ENCODE results near the gene SLC38A8.

DNA sequence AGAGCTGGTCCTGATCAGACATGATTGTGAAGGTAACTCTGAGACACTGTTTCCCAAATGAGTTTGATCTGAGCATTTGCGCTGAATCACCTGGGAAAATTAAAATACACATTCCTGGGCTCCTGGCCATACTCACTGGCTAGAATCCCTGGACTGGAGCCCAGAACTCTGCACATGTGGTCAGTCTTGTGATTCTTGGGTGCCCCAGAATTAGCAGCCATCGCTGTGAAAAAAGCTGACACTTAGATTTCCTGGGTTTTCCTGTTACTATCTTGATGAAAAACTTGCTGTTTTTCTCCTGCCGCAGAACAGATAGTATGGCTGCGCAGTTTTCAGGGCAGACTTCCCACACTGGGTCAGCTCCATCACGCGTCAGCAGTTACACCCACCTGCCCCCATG lies 50.0 kb downstream of the SLC38A8 start:
- no peak for TF ChIP-seq CTCF (IDR thresholded peaks at IDR 0.05)
- no peak for TF ChIP-seq HDAC2 (IDR thresholded peaks at IDR 0.05)
- TF ChIP-seq, protein P1, sequence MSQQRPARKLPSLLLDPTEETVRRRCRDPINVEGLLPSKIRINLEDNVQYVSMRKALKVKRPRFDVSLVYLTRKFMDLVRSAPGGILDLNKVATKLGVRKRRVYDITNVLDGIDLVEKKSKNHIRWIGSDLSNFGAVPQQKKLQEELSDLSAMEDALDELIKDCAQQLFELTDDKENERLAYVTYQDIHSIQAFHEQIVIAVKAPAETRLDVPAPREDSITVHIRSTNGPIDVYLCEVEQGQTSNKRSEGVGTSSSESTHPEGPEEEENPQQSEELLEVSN (IDR thresholded peaks at IDR 0.05; ENCODE audit: borderline replicate concordance, low read depth): no peak
- TF ChIP-seq JUN (IDR thresholded peaks at IDR 0.05): no peak
- no peak for TF ChIP-seq BHLHE40 (IDR thresholded peaks at IDR 0.05; ENCODE audit: low read depth, low read length)
- no peak for TF ChIP-seq JUNB (IDR thresholded peaks at IDR 0.05)
- TF ChIP-seq GATA3 (IDR thresholded peaks at IDR 0.05; ENCODE audit: borderline replicate concordance): no peak
